ENCODE results near the gene KCNAB2.
"Not testable (repeated sequence)": the region's sequence is repeated elsewhere in the genome, so short reads cannot be mapped to it uniquely, and the experiment has no call there.

Gene KCNAB2

GRCh38 chr1:6062670-6063069 lies 17.0 kb downstream of the KCNAB2 start:
- no peak for DNase-seq

GRCh38 chr1:6063532-6064053 lies 17.9 kb downstream of the KCNAB2 start:
- not testable (repeated sequence) for DNase-seq

DNA sequence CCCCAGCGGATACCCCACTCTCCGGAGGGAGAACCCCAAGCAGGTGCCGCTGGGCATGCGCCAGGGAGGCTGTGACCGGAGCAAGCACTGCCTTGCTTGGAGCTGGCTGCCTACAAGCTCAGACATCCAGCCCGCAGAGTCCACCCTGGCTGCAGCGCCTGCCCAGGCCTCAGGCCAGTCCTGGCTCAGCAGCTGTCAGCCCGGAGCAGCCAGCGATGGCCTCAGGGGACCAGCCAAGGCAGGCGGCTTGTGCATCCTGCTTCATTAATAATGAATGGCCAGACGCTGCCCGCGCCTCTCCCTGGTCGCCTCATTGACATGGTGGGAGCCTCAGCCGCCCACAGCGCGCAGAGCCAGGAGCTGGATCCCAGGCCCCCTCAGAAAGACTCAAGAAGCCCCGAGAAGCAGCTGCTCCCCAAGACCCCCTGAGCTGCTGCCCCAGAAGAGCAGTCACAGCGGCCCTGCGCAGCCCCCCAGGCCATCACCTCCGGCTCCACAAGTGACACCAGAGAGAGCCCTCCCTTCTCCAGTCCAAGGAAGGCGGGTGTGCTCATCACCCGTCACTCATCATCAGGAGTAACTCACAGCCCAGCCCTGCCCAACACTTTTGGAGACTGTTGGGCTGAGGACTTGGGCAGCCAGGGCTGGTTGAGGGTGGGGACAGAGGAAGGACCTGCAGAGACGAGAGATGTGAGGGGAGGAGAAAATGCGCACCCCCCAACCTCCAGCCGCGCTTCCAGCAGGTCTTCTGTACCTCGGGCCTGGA lies 19.6 kb downstream of the KCNAB2 start:
- DNase-seq = no peak

GRCh38 chr1:6066680-6067079 lies 21.0 kb downstream of the KCNAB2 start:
- no peak for DNase-seq

- DNase-seq = no peak
Observed at GRCh38 chr1:6068073-6068472, 22.4 kb downstream of the KCNAB2 start.

DNA sequence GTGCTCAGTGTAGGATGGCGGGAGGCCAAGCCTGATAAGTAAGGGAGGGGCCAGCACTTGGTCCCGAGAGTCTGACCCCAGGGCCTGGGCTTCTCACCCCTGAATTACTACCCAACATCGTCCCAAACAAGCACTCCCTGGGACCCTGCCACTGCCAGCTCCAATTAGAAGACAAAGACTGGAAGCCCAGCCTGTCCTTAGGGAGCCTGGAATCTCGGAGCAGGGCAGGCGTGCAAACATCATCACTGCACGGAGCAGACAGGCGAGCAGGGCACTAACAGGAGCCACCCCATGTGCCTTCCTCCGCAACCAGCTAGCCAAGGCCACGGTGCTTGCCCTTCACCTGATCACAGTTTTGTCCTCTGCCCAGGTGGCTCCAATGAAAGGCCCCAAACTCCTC lies 23.2 kb downstream of the KCNAB2 start:
- no peak for DNase-seq

- DNase-seq = no peak
Observed at GRCh38 chr1:6069573-6069972, 23.9 kb downstream of the KCNAB2 start.

DNA sequence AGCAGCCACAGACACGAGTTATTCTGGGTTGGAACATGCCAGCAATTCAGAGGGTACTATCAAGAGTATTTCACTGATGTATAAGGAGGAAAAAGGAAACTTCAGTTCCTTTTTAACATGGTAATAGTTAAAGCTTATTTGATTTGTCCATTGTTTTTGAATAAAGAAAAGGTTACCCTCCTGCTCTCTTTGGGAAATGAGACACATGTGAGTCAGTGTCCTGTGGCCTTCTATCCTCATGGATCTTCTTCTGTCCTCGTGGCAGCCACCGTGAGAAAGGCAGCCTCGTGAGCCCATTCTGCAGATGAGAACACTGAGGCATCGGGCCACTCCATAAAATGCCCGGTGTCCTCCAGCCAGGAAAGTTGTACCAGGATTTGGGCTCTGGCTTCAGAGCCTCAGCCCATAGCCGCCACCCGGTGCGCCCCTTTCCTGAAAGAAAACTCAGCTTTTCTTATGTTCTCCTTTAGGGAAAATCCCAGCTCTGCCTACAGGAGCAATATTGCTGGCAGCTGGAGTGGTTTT lies 24.8 kb downstream of the KCNAB2 start:
- DNase-seq = no peak

DNA sequence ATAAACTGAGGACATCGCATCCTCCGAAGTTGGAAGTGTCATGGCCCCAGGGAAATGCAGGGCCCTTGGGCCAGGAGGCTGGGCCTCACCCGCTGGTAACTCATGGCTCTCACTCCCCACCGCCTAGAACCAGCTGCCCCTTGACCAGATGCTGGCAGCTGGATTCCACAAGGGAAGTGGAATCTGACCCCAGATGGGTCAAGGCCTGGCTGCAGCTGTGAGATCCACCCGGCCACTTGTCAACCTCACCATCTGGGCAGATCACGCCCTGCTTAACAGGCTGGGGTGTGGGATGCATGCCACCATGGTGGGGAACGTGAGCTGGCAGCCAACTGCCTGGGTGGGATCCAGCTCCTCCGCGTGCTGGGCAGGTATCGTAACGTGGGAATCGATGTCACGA lies 25.5 kb downstream of the KCNAB2 start:
- no peak for DNase-seq

GRCh38 chr1:6072774-6073479 lies 27.2 kb downstream of the KCNAB2 start:
- no peak for DNase-seq

- DNase-seq = no peak
Observed at GRCh38 chr1:6073480-6074053, 27.9 kb downstream of the KCNAB2 start.

DNA sequence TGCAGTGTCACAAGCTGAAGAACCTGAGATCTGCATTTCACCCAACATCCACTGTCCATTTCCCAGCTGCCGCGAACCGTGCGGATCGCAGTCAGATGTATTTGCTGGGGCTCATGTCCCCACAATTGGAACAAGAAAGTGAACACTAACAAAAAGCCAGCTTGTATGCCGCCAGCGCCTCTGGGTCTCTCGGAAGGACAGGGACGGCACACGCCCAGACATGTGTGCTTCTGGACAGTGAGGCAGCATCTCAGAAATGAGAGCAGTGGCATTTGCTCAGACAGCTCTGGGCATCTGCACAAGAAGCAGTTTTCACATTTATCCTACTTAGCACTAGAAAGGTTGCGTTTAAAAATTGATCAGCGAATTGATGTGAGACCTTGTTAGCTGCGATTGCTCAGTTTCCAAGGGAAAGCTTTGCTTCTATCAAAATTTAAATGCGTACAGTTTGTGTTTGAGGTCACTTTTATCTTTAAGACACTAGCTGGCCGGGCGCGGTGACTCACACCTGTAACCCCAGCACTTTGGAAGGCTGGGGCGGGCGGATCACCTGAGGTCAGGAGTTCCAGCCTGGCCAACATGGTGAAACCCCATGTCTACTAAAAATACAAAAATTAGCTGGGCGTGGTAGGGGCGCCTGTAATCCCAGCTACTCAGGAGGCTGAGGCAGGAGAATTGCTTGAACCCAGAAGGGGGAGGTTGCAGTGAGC lies 28.7 kb downstream of the KCNAB2 start:
- no peak for DNase-seq

- DNase-seq = no peak
Observed at GRCh38 chr1:6075748-6076147, 30.1 kb downstream of the KCNAB2 start.

DNA sequence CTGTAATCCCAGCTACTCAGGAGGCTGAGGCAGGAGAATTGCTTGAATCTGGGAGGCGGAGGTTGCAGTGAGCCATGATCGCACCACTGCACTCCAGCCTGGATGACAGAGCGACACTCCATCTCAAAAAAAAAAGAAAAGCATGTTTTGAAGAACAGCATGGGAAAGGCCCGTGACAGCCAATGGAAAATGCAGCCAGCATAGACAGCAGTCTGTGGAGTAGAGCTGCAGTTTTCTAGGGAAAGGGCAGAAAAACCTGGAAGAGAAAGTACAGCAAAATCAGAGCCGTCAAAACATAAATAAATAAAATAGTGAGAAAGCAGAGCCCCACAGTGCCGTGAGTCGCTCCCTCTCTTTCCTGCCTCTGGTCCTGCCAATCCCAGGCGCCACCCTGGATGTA lies 31.4 kb downstream of the KCNAB2 start:
- DNase-seq = not testable (repeated sequence)

- DNase-seq = no peak
Observed at GRCh38 chr1:6077506-6077905, 31.8 kb downstream of the KCNAB2 start.

DNA sequence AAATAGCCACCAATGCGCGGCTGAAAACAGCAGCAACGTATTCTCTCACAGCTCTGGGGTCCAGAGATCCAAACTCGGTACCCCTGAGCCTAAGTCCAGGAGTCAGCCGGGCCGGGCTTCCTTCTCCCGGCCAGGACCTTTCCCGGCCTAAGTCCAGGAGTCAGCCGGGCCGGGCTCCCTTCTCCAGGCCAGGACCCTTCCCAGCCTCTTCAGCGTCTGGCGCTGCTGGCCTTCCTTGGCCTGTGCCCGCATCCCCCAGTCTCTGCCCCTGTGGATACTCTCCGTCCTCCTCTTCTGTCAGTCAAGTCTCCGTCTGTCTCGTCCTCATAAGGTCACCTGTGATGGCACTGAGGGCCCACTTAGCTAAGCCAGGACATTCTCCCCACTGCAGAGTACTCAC lies 32.2 kb downstream of the KCNAB2 start:
- DNase-seq = no peak

- no peak for DNase-seq
Observed at GRCh38 chr1:6080469-6080868, 34.8 kb downstream of the KCNAB2 start.

GRCh38 chr1:6081901-6082300 lies 36.2 kb downstream of the KCNAB2 start:
- DNase-seq = no peak

GRCh38 chr1:6082430-6082971 lies 36.8 kb downstream of the KCNAB2 start:
- no peak for DNase-seq

DNA sequence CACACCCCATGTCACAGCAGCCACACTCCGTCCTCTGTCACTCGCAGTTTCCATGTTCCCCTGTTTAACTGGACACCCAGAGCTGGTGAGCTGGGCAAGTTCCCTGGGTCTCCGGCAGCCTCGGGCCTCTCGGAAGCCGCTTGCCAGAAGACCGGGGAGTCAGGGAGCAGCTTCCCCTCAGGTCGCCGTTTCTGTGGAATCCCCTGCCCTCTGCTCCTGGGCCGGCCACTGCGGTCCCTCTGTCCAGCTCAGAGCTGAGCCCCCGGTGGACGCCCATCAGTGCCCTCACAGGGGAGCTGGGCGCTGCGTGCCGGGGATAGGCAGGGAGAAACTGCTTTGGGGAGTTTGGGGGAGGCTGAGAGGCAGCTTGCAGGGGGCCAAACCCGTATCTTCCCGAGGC lies 37.7 kb downstream of the KCNAB2 start:
- DNase-seq = no peak

GRCh38 chr1:6083801-6084446 lies 38.2 kb downstream of the KCNAB2 start:
- DNase-seq = no peak

GRCh38 chr1:6084781-6085495 lies 39.2 kb downstream of the KCNAB2 start:
- DNase-seq = no peak
